ENCODE measurements around the gene TLE1. TPM values are rescaled to one million over a fixed set of nuclear protein-coding genes. Genes with fewer than 3 reads are reported as not detected.

TLE1 gene
- total RNA-seq, 4 donors from 2014 or later: 51.5 to 77.3 (median 62.2) TPM

- Histone ChIP-seq H3K36me3 (peaks cover 0 to 4% (median 0%) of the 10 kb centered on the region in 4 donors), H3K4me1 (peaks cover 8 to 20% (median 11%) of the 10 kb centered on the region in 4 donors), H3K4me3 (no peak overlapping the region), H3K9me3 (no peaks in the 10 kb centered on the region), H3K27ac (no peak overlapping the region), H3K27me3 (no peaks in the 10 kb centered on the region)
- 96 to 97% methylated on average over 3 of the region's 3 CpGs for WGBS, 2 donors (ENCODE audit: low coverage in 1 of 2)
- DNase-seq: no peak
- in situ Hi-C loops (cut with MboI; ENCODE audit: low pct_ligation_motif_present in 1 of 4, low pct_unique_long_range_greater_than_20kb in 1 of 4, low sequenced_read_pairs in 3 of 4) (no loop called here), intact Hi-C loops (cut with DNase I; ENCODE audit: low total_unique reads) (no loop called here)
- no peak for TF ChIP-seq EP300 (IDR thresholded peaks at IDR 0.05; ENCODE audit: low read depth)
- TF ChIP-seq POLR2A (IDR thresholded peaks at IDR 0.05): no peak
- no peak for TF ChIP-seq CTCF (IDR thresholded peaks at IDR 0.05)
- no peak for TF ChIP-seq POLR2AphosphoS5 (IDR thresholded peaks at IDR 0.05)
Measured at GRCh38 chr9:81653240-81653639, 36.1 kb downstream of the TLE1 start.

DNA sequence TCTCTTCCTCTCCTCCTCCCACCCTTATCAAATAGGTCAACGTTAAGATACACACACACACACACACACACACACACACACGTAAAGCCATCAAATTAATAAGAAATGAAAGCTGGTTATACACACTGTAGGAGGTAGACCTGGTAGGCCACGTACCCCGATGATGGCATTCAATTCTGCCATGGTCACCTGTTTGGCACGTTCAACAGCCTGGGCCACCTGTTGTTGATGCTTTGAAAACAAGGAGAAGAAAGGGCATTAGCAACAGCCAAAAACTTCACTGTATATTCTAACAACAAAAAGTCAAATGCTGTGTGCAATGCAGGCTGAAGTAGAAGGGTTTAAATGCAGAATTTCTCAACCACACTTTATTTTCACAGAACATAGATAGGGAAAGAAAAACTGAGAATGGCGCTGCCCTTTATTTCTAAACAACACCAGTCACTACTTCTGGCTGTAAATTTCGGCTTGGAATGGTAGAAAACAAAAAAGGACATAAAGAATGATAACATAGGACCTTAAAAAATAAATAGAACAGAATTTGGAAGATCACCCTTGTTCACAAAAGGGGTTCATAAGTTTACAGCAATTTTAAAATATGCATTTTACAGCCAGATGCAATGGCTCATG lies 37.2 kb downstream of the TLE1 start:
- Histone ChIP-seq H3K4me3 (no peak overlapping the region), H3K27ac (no peak overlapping the region), H3K36me3 (peaks cover 0 to 4% (median 0%) of the 10 kb centered on the region in 4 donors), H3K27me3 (no peaks in the 10 kb centered on the region), H3K4me1 (peaks cover 8 to 16% (median 11%) of the 10 kb centered on the region in 4 donors), H3K9me3 (no peaks in the 10 kb centered on the region)
- in situ Hi-C loops (cut with MboI; ENCODE audit: low pct_ligation_motif_present in 1 of 4, low pct_unique_long_range_greater_than_20kb in 1 of 4, low sequenced_read_pairs in 3 of 4) (no loop called here), intact Hi-C loops (cut with DNase I; ENCODE audit: low total_unique reads) (no loop called here)
- no peak for TF ChIP-seq EP300 (IDR thresholded peaks at IDR 0.05; ENCODE audit: low read depth)
- no peak for TF ChIP-seq POLR2A (IDR thresholded peaks at IDR 0.05)
- TF ChIP-seq POLR2AphosphoS5 (IDR thresholded peaks at IDR 0.05): no peak
- no peak for TF ChIP-seq CTCF (IDR thresholded peaks at IDR 0.05)
- no peak for DNase-seq
- WGBS, 2 donors (ENCODE audit: low coverage in 1 of 2): 84 to 87% methylated on average over 7 of the region's 7 CpGs

- DNase-seq: no peak
- intact Hi-C loops (cut with DNase I; ENCODE audit: low total_unique reads): no loop called here
- Histone ChIP-seq H3K9me3 (no peaks in the 10 kb centered on the region), H3K4me1 (peaks cover 0 to 3% (median under 1%) of the 10 kb centered on the region in 4 donors), H3K4me3 (no peak overlapping the region), H3K36me3 (peaks cover 0 to 4% (median 0%) of the 10 kb centered on the region in 4 donors), H3K27ac (no peak overlapping the region), H3K27me3 (no peaks in the 10 kb centered on the region)
- no peak for TF ChIP-seq POLR2A (IDR thresholded peaks at IDR 0.05)
- TF ChIP-seq POLR2AphosphoS5 (IDR thresholded peaks at IDR 0.05): no peak
- TF ChIP-seq EP300 (IDR thresholded peaks at IDR 0.05; ENCODE audit: low read depth): no peak
- TF ChIP-seq CTCF (IDR thresholded peaks at IDR 0.05): no peak
- WGBS, 2 donors (ENCODE audit: low coverage in 1 of 2): 79 to 92% methylated on average over 4 to 8 of the region's 8 CpGs
- in situ Hi-C loops (cut with MboI; ENCODE audit: low pct_ligation_motif_present in 1 of 4, low pct_unique_long_range_greater_than_20kb in 1 of 4, low sequenced_read_pairs in 3 of 4): no loop called here
Measured at GRCh38 chr9:81650586-81651515, 38.5 kb downstream of the TLE1 start.

DNA sequence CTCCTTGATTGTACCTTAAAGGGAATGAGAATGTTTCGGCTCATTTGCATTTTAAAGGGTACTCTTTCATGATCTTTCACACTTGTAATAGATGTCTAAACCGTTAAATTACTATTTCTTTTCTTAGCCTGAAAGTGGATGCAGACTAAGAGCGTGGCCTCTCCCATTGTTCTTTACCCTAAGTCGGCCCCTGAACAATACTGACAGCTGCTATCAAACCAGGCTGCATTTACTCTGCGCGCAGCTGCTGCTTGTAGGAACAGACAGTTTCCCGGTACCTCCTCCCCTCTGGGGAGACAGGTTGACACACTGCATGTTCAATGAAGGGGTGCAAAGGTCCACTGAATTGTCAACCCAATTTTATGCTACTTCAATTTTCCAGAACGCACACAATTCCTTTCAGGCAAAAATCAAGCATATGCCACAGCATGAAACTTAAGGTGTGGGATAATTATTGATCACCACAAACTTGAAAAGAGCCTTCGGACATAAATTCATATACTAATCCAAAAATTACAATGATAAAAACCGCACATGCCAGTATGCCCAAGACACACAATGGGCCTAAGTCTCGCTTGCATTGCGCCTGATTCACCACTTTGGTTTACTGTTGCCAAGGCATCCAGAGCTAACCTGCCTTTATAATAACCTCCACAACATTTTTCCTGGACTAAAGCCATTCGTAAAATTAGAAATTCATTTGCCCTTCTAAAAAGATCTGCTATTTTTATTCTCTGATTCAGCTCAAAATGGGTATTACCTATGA lies 39.7 kb downstream of the TLE1 start:
- intact Hi-C loops (cut with DNase I; ENCODE audit: low total_unique reads): no loop called here
- Histone ChIP-seq H3K4me3 (no peak overlapping the region), H3K27ac (no peak overlapping the region), H3K9me3 (no peaks in the 10 kb centered on the region), H3K36me3 (peaks cover 0 to 4% (median 0%) of the 10 kb centered on the region in 4 donors), H3K27me3 (no peaks in the 10 kb centered on the region), H3K4me1 (no peaks in the 10 kb centered on the region)
- DNase-seq: peak; percentile 19
- WGBS, 2 donors (ENCODE audit: low coverage in 1 of 2): 64 to 65% methylated on average over 13 of the region's 13 CpGs
- in situ Hi-C loops (cut with MboI; ENCODE audit: low pct_ligation_motif_present in 1 of 4, low pct_unique_long_range_greater_than_20kb in 1 of 4, low sequenced_read_pairs in 3 of 4): no loop called here
- TF ChIP-seq CTCF (IDR thresholded peaks at IDR 0.05) (no peak), EP300 (IDR thresholded peaks at IDR 0.05; ENCODE audit: low read depth) (no peak), POLR2AphosphoS5 (IDR thresholded peaks at IDR 0.05) (no peak), POLR2A (IDR thresholded peaks at IDR 0.05) (no peak)

Measured in transverse colon (tissue), 4 donors.